Gastroesophageal sphincter (tissue), 4 donors: ENCODE data around the gene LGALS1. TPM values are rescaled to one million over a fixed set of nuclear protein-coding genes. Genes with fewer than 3 reads are reported as not detected.

ENCODE experiments used
- ATAC-seq: fragments of 150-250 bp; one replicate; pipeline ENCODE4 v1.9.1; 2016; ENCODE audit warnings: mild to moderate bottlenecking, moderate library complexity
- H3K27ac ChIP-seq, 4 donors: fragments of 200-600 bp; sonication (generic) in 3 of 4; 1 replicate in 3 of 4; 2 replicates in 1 of 4; pipeline ENCODE4 v1.5.1; 2016 to 2019
- H3K27me3 ChIP-seq: fragments of 200-600 bp; sonication (generic); one replicate; pipeline ENCODE4 v1.5.1; 2019
- H3K36me3 ChIP-seq, 2 donors: fragments of 200-600 bp; sonication (generic); one replicate each; pipeline ENCODE4 v1.5.1; 2019; ENCODE audit warnings: control low read depth in 1 of 2
- H3K4me1 ChIP-seq, 3 donors: fragments of 200-600 bp; sonication (generic); 1 replicate in 2 of 3; 2 replicates in 1 of 3; pipeline ENCODE4 v1.5.1; 2016 to 2019; ENCODE audit warnings: control low read depth in 2 of 3
- H3K4me3 ChIP-seq, 2 donors: fragments of 200-600 bp; sonication (generic); one replicate each; pipeline ENCODE4 v1.5.1; 2019; ENCODE audit warnings: mild to moderate bottlenecking in 1 of 2, moderate library complexity in 1 of 2
- H3K9me3 ChIP-seq, 3 donors: fragments of 200-600 bp; sonication (generic); one replicate each; pipeline ENCODE4 v1.5.1; 2017 to 2019; ENCODE audit warnings: control low read depth in 2 of 3
- CTCF ChIP-seq, 4 experiments: fragments of 200-600 bp in 2 of 4; fragments of 450-650 bp in 2 of 4; sonication (generic) in 1 of 4; IDR thresholded peaks; one replicate each; pipeline ENCODE4 v1.5.1; 2017 to 2019; ENCODE audit warnings: antibody characterized with exemption in 4 of 4, mild to moderate bottlenecking in 2 of 4, moderate library complexity in 2 of 4
- EP300 ChIP-seq: sonication (generic); formaldehyde crosslinking; IDR thresholded peaks from one replicate; pipeline ENCODE4 v1.6.1; 2017; ENCODE audit warnings: antibody characterized with exemption, mild to moderate bottlenecking
- POLR2A ChIP-seq, 2 donors: fragments of 450-650 bp; IDR thresholded peaks; one replicate each; pipeline ENCODE4 v1.6.1; 2017; ENCODE audit warnings: antibody characterized with exemption in 2 of 2, mild to moderate bottlenecking in 2 of 2, moderate library complexity in 1 of 2
- POLR2AphosphoS5 ChIP-seq: sonication (generic); formaldehyde crosslinking; IDR thresholded peaks from one replicate; pipeline ENCODE4 v1.6.1; 2017; ENCODE audit warnings: antibody characterized with exemption
- WGBS, 2 donors: methylation state at CpG; one replicate each; pipeline ENCODE4 v1.1.5; 2018; ENCODE audit warnings: low coverage in 1 of 2; 5-methylcytosine and 5-hydroxymethylcytosine counted together
- total RNA-seq, 4 donors: library from RNA; depleted of rRNA; stranded (reverse); fragments of >200 nt; gene quantifications; one replicate each; pipeline ENCODE4 v1.1.0, GENCODE V29; 2016

The LGALS1 gene
- total RNA-seq, 4 donors from 2014 or later, result 747 to 1,092 (median 1,059) TPM

DNA sequence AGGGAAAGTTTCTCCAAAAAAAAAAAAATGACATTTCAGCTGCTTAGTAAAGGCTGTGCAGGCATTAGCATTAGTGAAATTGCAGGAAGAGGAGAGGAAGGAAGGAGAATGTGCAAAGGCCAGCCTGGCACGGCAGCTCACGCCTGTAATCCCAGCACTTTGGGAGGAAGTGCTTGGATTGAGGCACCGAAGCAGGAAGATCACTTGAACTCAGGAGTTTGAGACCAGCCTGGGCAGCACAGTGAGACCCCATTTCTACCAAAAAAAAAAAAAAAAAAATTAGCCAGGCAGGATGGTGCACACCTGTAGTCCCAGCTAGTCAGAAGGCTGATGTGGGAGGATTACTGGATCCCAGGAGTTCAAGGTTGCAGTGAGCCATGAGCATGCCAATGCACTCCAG is 29.2 kb downstream of the LGALS1 start:
- no peaks in the 10 kb centered on the region for H3K27me3 ChIP-seq
- 78 to 100% methylated on average over 1 to 3 of the region's 3 CpGs for WGBS, 2 donors

DNA sequence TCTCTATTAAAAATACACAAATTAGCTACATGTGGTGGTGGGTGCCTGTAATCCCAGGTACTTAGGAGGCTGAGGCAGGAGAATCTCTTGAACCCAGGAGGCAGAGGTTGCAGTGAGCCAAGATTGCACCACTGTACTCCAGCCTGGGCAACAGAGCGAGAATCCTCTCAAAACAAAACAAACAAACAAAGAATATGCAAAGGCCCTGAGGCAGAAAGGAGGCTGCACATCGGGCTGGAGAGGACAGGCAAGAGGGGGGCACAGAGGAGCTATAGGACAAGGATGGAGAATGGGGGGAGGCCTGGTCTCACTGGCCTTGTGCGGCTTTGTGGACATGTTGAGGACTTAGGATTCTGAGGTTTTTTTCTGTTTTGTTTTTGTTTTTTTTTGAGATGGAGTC is 29.8 kb downstream of the LGALS1 start:
- Histone ChIP-seq H3K4me3 (no peak overlapping the region), H3K27ac (no peak overlapping the region), H3K9me3 (no peaks in the 10 kb centered on the region), H3K27me3 (no peaks in the 10 kb centered on the region), H3K4me1 (peaks cover 0 to 4% (median 0%) of the 10 kb centered on the region in 3 donors), H3K36me3 (no peaks in the 10 kb centered on the region)
- TF ChIP-seq POLR2A (IDR thresholded peaks at IDR 0.05) (no peak), POLR2AphosphoS5 (no peak), EP300 (no peak), CTCF (IDR thresholded peaks at IDR 0.05) (no peak)
- WGBS, 2 donors, result 94 to 95% methylated on average over 3 of the region's 3 CpGs
- no peak for ATAC-seq

More for the DNA sequence above, 29.2 kb downstream of the LGALS1 start:
- TF ChIP-seq POLR2AphosphoS5 (no peak), CTCF (IDR thresholded peaks at IDR 0.05) (no peak), POLR2A (IDR thresholded peaks at IDR 0.05) (no peak), EP300 (no peak)
- no peaks in the 10 kb centered on the region for H3K36me3 ChIP-seq
- no peaks in the 10 kb centered on the region for H3K9me3 ChIP-seq
- ATAC-seq, result no peak
- H3K4me1 ChIP-seq, result peaks cover 0 to 4% (median 0%) of the 10 kb centered on the region in 3 donors
- no peak overlapping the region for H3K27ac ChIP-seq
- H3K4me3 ChIP-seq, result no peak overlapping the region

DNA sequence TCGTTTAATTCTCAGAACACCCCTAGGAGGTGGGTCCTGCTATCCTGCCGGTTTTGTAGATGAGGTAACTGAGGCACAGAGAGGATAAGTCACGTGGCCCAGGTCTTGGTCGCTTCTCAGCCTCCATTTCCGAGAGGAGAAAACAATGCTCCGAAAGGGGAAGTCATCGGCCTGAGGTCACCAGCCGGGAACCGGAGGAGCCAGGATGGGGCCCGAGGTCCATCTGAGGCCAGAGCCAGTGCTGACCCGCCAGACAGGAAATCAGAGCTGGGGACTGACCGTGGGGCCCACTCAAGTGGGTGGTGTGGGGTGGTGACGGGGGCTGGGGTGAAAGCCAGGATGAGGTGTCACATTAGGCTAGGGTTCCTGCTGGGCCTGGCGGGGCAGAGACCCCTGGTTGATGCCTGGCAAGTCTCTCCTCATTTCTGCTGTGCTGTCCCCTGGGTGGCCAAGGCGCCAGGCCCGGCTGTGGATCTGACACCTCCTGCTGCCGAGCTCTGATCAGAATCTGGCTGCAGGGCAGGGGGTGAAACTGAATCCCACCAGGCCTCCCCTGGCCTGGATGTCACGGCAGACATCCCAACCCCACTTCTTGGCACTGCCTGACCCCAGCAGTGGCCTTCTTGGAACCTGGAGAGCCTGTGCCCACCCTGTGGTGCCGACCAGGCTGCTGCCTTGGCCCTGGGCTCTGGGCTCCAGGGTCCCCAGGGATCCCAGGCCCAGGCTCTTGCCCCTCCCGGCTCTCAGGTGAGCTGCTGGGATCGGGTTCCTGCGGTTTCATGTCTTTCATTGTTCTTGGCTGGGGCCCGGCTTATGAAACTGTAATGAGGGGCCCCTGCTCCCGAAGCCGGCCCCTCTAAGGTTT is 33.4 kb downstream of the LGALS1 start:
- ATAC-seq, result peak; percentile 50
- no peaks in the 10 kb centered on the region for H3K27me3 ChIP-seq
- 70 to 77% methylated on average over 6 to 9 of the region's 25 CpGs for WGBS, 2 donors
- no peaks in the 10 kb centered on the region for H3K9me3 ChIP-seq
- H3K27ac ChIP-seq, result no peak overlapping the region
- H3K4me3 ChIP-seq, result no peak overlapping the region
- H3K4me1 ChIP-seq, result peaks cover 0 to 4% (median 0%) of the 10 kb centered on the region in 3 donors
- TF ChIP-seq POLR2AphosphoS5 (no peak), CTCF (IDR thresholded peaks at IDR 0.05) (no peak), POLR2A (IDR thresholded peaks at IDR 0.05) (no peak), EP300 (no peak)
- H3K36me3 ChIP-seq, result no peaks in the 10 kb centered on the region

DNA sequence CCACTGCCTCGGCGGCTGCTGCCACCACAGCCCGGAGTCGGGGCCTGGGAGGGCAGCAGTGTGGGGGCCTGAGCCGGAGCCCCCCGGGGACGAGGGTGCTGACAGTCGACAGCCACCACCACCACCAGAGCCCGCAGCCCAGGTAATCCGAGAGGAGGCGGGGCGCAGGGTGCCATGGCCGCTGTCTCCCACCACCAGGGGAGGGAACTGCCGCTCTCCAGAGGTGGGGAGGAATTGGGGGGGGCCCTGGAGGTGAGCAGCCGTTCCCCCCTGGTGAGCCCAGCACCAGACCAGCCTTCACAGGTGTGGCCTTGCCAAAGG is 34.0 kb downstream of the LGALS1 start:
- no peaks in the 10 kb centered on the region for H3K9me3 ChIP-seq
- H3K27me3 ChIP-seq, result no peaks in the 10 kb centered on the region
- no peaks in the 10 kb centered on the region for H3K36me3 ChIP-seq
- H3K4me1 ChIP-seq, result peaks cover 0 to 4% (median 0%) of the 10 kb centered on the region in 3 donors
- no peak for ATAC-seq
- no CpG with 5 or more reads among the region's 15 CpGs for WGBS, 2 donors
- no peak overlapping the region for H3K4me3 ChIP-seq
- TF ChIP-seq POLR2AphosphoS5, result no peak
- TF ChIP-seq EP300, result no peak
- no peak for TF ChIP-seq CTCF (IDR thresholded peaks at IDR 0.05)
- TF ChIP-seq POLR2A (IDR thresholded peaks at IDR 0.05), result no peak
- H3K27ac ChIP-seq, result no peak overlapping the region

- H3K4me3 ChIP-seq, result no peak overlapping the region
- H3K27ac ChIP-seq, result no peak overlapping the region
- H3K36me3 ChIP-seq, result no peaks in the 10 kb centered on the region
- H3K9me3 ChIP-seq, result no peaks in the 10 kb centered on the region
- peaks cover 0 to 4% (median 0%) of the 10 kb centered on the region in 3 donors for H3K4me1 ChIP-seq
- no peak for TF ChIP-seq POLR2A (IDR thresholded peaks at IDR 0.05)
- no peak for TF ChIP-seq CTCF (IDR thresholded peaks at IDR 0.05)
- TF ChIP-seq EP300, result no peak
- TF ChIP-seq POLR2AphosphoS5, result no peak
- H3K27me3 ChIP-seq, result no peaks in the 10 kb centered on the region
- no peak for ATAC-seq
- 92% methylated on average over 2 of the region's 3 CpGs; no CpG with 5 or more reads in 1 of the 2 donors for WGBS, 2 donors
Measured at GRCh38 chr22:37710675-37711074, 35.2 kb downstream of the LGALS1 start.
